Prostate gland (tissue), 2 donors: ENCODE results near the gene NSUN3. TPM values are rescaled to one million over a fixed set of nuclear protein-coding genes. Genes with fewer than 3 reads are reported as not detected.
"Not testable (repeated sequence)": the region's sequence is repeated elsewhere in the genome, so short reads cannot be mapped to it uniquely, and the experiment has no call there.

Experiments used
- DNase-seq: peaks from one replicate; pipeline ENCODE4 v3.0.0-alpha.2; 2019; ENCODE audit warnings: low spot score
- H3K27ac ChIP-seq, 2 donors: fragments of 200-600 bp; sonication (generic); 2 replicates each; pipeline ENCODE4 v1.5.1; 2017 to 2019
- H3K27me3 ChIP-seq: fragments of 200-600 bp; sonication (generic); replicated peaks from 2 replicates; pipeline ENCODE4 v1.5.1; 2019; ENCODE audit not compliant: insufficient read depth
- H3K36me3 ChIP-seq, 2 donors: fragments of 200-600 bp; sonication (generic); 1 replicate in 1 of 2; 2 replicates in 1 of 2; pipeline versions ENCODE4 v1.5.1 to v1.8.1; 2017 to 2019
- H3K4me1 ChIP-seq: fragments of 200-600 bp; sonication (generic); replicated peaks from 2 replicates; pipeline ENCODE4 v1.5.1; 2019
- H3K4me3 ChIP-seq, 2 donors: fragments of 200-600 bp; sonication (generic); 2 replicates each; pipeline ENCODE4 v1.5.1; 2017 to 2019
- H3K9me3 ChIP-seq: fragments of 200-600 bp; sonication (generic); 2 replicates; pipeline ENCODE4 v1.5.1; 2017
- CTCF ChIP-seq, 4 experiments: fragments of 200-600 bp in 2 of 4; fragments of 450-650 bp in 2 of 4; sonication (generic) in 2 of 4; IDR thresholded peaks; 1 replicate in 3 of 4; 2 replicates in 1 of 4; pipeline ENCODE4 v1.5.1; 2016 to 2019; ENCODE audit warnings: antibody characterized with exemption in 4 of 4, mild to moderate bottlenecking in 2 of 4, moderate library complexity in 2 of 4
- POLR2A ChIP-seq: fragments of 450-650 bp; IDR thresholded peaks from one replicate; pipeline ENCODE4 v1.6.1; 2016; ENCODE audit warnings: antibody characterized with exemption, mild to moderate bottlenecking
- POLR2AphosphoS5 ChIP-seq: sonication (generic); formaldehyde crosslinking; IDR thresholded peaks from one replicate; pipeline ENCODE4 v1.6.1; 2017; ENCODE audit warnings: antibody characterized with exemption
- whole genome bisulfite sequencing: methylation state at CpG from one replicate; pipeline ENCODE4 v1.1.5; 2018; 5-methylcytosine and 5-hydroxymethylcytosine counted together
- intact Hi-C: fragments of 100-400 bp; cut with DNase I; formaldehyde crosslinking; loops from one replicate; pipeline ENCODE4 v1.14.2; 2022
- total RNA-seq, 2 donors: library from RNA; depleted of rRNA; stranded (reverse); fragments of >200 nt; gene quantifications; one replicate each; pipeline ENCODE4 v1.1.0, GENCODE V29; 2016

Gene NSUN3
- total RNA-seq, 2 donors from 2014 or later, result 9.2 to 12.2 TPM

DNA sequence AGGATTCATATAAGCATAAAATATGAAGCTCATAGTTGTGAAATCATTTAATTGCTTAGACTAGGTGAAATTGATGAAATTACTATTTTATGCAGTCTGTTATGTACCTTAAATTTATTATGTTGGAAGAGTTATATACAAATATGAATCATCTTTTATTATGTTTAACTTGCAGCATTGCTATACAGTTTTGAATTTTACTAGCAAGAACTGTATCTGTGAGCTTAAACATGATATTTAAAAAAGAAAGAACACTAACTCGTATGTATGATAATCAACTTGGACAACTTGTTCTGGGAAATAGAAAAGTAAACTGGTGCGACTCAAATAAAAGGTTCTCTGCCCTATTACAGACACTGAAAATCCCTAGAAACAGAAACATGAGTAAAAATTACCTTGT, 36.2 kb upstream of the NSUN3 start:
- no peak for TF ChIP-seq POLR2A
- peak; percentile 28 for TF ChIP-seq POLR2AphosphoS5

DNA sequence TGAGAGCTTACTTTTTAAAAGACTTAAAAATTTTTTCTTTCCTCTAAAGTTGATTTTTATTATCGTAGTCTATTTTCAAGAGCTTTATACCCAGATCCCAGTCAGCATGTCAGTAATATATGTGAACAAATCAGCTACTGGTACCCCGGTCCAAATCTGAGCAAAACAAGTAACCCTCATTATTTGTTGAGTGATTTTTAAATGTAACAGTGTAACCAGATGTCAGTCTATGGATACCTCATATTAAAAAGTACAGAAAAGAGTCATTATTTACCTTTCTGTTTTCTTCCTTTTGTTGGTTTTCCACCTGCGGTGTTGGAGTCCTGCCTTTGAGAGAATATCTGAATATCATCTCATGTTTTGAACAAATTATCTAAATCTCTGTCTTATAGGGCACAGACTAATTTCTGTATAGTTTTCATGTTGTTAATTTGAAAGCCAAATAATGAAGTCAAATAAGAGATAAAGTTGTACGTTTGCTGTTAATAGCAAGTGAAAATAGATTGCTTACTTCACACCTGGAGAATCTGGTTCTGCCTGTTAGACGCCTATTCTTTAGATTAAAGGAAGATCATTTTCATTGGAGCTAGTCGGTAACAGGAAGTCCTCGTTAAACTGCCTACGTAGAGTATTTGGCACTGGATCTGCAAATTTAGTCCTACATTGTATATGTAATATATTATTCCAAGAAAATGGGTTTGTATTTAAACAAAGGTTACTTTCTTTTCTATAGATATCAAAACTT, 34.6 kb upstream of the NSUN3 start, which contains the start of gene STX19:
STX19 (minus strand) TSS at position 505 of the 745 bp plus-strand sequence. CDS start 13,328 bp downstream, outside the sequence.
- Histone ChIP-seq H3K9me3 (no peaks in the 10 kb centered on the region), H3K4me1 (no peaks in the 10 kb centered on the region), H3K36me3 (no peaks in the 10 kb centered on the region), H3K27ac (peak within 1 kb of the TSS; percentile 27 to 47), H3K4me3 (peak within 1 kb of the TSS; percentile 1 to 12), H3K27me3 (no peaks in the 10 kb centered on the region)
- WGBS, result 38% methylated on average over 8 of the region's 8 CpGs
- intact Hi-C loops, result no loop called here
- TF ChIP-seq POLR2AphosphoS5 (peak; percentile 83), POLR2A (no peak)
- peak; percentile 47 for DNase-seq

More for the DNA sequence above, 36.2 kb upstream of the NSUN3 start:
- Histone ChIP-seq H3K27ac (peak overlapping the region in 1 of 2 donors; percentile 49), H3K9me3 (no peaks in the 10 kb centered on the region), H3K27me3 (no peaks in the 10 kb centered on the region), H3K4me3 (peak overlapping the region in 1 of 2 donors; percentile 12), H3K4me1 (no peaks in the 10 kb centered on the region), H3K36me3 (no peaks in the 10 kb centered on the region)
- intact Hi-C loops, result no loop called here
- 24% methylated on average over 2 of the region's 2 CpGs for WGBS
- DNase-seq, result no peak

DNA sequence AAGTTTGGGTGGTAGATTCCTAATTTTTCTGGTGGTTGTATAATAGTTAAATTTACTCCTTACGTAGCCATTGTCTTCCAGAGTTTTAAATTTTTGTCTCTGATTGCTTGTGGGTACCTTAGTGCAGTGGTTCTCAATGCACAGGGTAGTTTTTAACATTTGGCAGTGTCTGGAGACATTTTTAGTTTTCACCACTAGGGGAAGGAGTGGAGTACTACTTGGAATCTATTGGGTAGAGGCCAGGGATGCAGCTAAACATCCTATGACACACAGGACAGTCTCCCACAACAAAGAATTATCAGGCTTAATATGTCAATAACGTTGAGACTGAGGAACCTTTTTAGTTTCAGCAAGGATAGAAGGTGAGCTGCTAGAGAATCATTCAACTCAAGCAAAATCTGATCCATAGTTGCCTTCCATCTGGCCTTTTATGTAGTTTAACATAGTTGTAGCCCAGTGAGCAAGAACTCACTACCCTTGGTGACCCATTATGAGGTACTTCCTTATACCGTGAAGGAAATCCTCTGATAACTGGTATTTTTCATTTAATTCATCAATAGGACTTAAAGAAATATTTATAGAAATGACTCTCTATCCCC, 25.9 kb upstream of the NSUN3 start:
- intact Hi-C loops, result no loop called here
- WGBS, result 82% methylated on average over 3 of the region's 3 CpGs
- no peaks in the 10 kb centered on the region for H3K36me3 ChIP-seq
- no peaks in the 10 kb centered on the region for H3K27me3 ChIP-seq
- TF ChIP-seq POLR2A, result no peak
- peak in 2 of 4 experiments; percentile 6 to 33 for TF ChIP-seq CTCF (IDR thresholded peaks at IDR 0.05)
- no peak for DNase-seq
- no peaks in the 10 kb centered on the region for H3K4me1 ChIP-seq
- H3K4me3 ChIP-seq, result no peak overlapping the region
- H3K9me3 ChIP-seq, result no peaks in the 10 kb centered on the region
- no peak overlapping the region for H3K27ac ChIP-seq

GRCh38 chr3:94043285-94043684, 19.6 kb upstream of the NSUN3 start:
- Histone ChIP-seq H3K36me3 (no peaks in the 10 kb centered on the region), H3K9me3 (no peaks in the 10 kb centered on the region), H3K4me3 (no peak overlapping the region), H3K4me1 (no peaks in the 10 kb centered on the region), H3K27me3 (no peaks in the 10 kb centered on the region), H3K27ac (no peak overlapping the region)
- no peak for TF ChIP-seq CTCF (IDR thresholded peaks at IDR 0.05)
- TF ChIP-seq POLR2A, result no peak
- no peak for TF ChIP-seq POLR2AphosphoS5
- DNase-seq, result no peak
- intact Hi-C loops, result no loop called here
- WGBS, result 82% methylated on average over 1 of the region's 1 CpG

- H3K4me3 ChIP-seq, H3K36me3 ChIP-seq, H3K27ac ChIP-seq, DNase-seq, H3K9me3 ChIP-seq, intact Hi-C loops, H3K27me3 ChIP-seq, H3K4me1 ChIP-seq: not testable (repeated sequence)
- 94% methylated on average over 50 of the region's 61 CpGs for WGBS
Measured at GRCh38 chr3:94044100-94044936, 18.5 kb upstream of the NSUN3 start.

DNA sequence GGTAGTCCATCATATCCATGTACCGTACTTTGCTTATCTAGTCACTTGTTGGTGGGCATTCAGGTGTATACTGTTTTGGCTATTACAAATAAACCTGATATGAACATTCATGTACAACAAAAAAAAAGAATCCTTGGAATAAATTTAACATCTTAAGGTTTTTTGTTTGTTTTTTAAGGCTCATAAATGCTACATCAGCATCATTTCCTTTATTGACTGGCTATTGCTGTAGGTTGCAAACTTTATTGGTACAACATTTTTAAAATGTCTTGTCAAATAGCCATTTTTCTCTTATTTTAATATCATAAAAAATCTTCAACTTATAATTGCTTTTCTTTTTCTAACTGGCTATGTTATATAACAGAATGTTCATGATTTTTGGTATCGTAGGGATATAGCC, 16.3 kb upstream of the NSUN3 start:
- intact Hi-C loops, result no loop called here
- Histone ChIP-seq H3K4me1 (no peaks in the 10 kb centered on the region), H3K27ac (no peak overlapping the region), H3K9me3 (no peaks in the 10 kb centered on the region), H3K27me3 (no peaks in the 10 kb centered on the region), H3K4me3 (no peak overlapping the region), H3K36me3 (no peaks in the 10 kb centered on the region)
- no peak for DNase-seq
- 96% methylated on average over 2 of the region's 2 CpGs for WGBS
- TF ChIP-seq POLR2AphosphoS5 (no peak), CTCF (IDR thresholded peaks at IDR 0.05) (no peak), POLR2A (no peak)
